Measurements from ENCODE around the gene ARID4A. TPM values are rescaled to one million over a fixed set of nuclear protein-coding genes. Genes with fewer than 3 reads are reported as not detected.
A peak's percentile ranks its signal among the peaks of the same experiment; 100 is the strongest.
"Not testable (repeated sequence)": the region's sequence is repeated elsewhere in the genome, so short reads cannot be mapped to it uniquely, and the experiment has no call there.

The ARID4A gene, protein sequence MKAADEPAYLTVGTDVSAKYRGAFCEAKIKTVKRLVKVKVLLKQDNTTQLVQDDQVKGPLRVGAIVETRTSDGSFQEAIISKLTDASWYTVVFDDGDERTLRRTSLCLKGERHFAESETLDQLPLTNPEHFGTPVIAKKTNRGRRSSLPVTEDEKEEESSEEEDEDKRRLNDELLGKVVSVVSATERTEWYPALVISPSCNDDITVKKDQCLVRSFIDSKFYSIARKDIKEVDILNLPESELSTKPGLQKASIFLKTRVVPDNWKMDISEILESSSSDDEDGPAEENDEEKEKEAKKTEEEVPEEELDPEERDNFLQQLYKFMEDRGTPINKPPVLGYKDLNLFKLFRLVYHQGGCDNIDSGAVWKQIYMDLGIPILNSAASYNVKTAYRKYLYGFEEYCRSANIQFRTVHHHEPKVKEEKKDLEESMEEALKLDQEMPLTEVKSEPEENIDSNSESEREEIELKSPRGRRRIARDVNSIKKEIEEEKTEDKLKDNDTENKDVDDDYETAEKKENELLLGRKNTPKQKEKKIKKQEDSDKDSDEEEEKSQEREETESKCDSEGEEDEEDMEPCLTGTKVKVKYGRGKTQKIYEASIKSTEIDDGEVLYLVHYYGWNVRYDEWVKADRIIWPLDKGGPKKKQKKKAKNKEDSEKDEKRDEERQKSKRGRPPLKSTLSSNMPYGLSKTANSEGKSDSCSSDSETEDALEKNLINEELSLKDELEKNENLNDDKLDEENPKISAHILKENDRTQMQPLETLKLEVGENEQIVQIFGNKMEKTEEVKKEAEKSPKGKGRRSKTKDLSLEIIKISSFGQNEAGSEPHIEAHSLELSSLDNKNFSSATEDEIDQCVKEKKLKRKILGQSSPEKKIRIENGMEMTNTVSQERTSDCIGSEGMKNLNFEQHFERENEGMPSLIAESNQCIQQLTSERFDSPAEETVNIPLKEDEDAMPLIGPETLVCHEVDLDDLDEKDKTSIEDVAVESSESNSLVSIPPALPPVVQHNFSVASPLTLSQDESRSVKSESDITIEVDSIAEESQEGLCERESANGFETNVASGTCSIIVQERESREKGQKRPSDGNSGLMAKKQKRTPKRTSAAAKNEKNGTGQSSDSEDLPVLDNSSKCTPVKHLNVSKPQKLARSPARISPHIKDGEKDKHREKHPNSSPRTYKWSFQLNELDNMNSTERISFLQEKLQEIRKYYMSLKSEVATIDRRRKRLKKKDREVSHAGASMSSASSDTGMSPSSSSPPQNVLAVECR
- total RNA-seq: 10 to 100 TPM in 7 of 8 experiments, 1 to 10 TPM in 1; 7.2 to 23.6 (median 20.9) TPM

DNA sequence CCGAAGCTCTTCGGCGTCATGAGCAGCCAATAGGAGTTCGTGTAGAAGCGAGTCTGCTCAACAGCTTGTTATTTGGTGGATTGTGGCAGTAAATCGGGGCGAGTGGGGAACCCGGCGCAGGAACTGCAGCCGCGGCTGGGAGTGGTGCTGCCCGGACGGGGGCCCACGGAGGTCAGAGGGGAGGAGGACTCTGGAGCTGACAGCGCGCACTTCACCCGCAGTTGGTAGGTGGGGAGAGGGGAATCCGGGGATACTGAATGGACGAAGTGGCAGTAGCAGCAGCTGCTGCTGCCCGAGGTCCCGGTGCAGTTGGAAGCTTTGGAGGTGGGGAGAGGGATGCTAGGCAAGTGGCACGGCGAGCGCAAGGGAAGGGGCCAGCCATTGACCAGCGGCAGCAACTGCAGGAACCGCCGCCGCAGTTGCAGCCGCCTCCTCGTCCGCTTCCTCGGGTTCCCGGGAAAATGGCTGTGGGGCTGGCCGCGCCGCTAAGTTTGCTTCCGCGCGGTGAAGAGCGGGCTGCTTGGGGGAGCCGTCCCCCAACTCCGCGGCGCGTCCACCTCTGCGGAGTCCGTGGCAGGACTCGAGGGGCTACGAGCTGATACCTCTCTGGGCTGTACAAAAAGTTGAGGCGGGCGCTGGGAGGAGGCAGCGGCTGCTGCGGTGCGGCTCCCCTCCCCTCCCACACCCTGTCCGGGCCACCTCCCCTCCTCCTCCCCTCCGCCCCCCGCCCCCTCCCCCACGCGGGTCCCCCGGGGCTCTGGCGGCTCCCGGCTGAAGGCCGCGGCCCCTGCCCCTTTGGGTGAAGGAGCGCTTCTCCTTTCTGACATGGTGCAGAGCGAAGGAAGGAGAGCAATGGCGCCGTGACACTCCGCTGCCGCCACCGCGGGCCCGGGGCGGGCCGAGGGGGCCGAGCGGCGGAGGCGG, at the start of gene ARID4A:
Gene ARID4A, plus strand, starts transcription at position 79 of the 924 bp plus-strand sequence. CDS start 1,300 bp downstream, outside the sequence.
- in situ Hi-C loops (cut with MboI; ENCODE audit: low pct_unique_long_range_greater_than_20kb in 2 of 9, low sequenced_read_pairs in 9 of 9, unreplicated experiment in 9 of 9): no loop called here
- WGBS, 10 experiments: 0% methylated on average over 1 to 15 of the region's 79 CpGs; no CpG with 5 or more reads in 3 of the 10 experiments
- peaks cover 0 to 3% of the 10 kb centered on the region in 2 donors for H3K4me1 ChIP-seq (replicated peaks in 1 of 2)
- peak within 1 kb of the TSS; percentile 98 to 99 for H3K27ac ChIP-seq
- peak within 1 kb of the TSS; percentile 79 to 99 (median 90) for H3K4me3 ChIP-seq
- peak in 6 of 8 experiments; percentile 1 to 10 (median 5) for ATAC-seq (replicated peaks in 6 of 8)

DNA sequence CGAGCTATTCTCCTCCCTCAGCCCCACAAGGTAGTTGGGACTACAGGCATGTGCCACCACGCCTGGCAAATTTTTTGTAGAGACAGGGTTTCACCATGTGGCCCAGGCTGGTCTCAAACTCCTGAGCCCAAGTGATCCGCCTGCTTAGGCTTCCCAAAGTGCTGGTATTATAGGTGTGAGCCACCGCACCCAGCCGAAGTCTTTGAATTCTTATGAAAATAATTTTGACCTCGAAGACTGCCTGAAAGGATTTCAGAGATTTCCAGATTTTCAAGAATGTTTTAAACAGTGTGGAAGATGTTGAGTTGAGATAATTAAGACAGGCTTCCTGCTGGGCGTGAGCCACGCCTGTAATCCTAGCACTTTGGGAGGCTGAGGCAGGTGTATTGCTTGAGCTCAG, 48.7 kb upstream of the ARID4A start:
- no peak for ATAC-seq (replicated peaks in 6 of 8)
- in situ Hi-C loops (cut with MboI; ENCODE audit: low pct_unique_long_range_greater_than_20kb in 2 of 9, low sequenced_read_pairs in 9 of 9, unreplicated experiment in 9 of 9): no loop called here
- Histone ChIP-seq H3K4me1 (replicated peaks in 1 of 2) (peaks cover 3 to 14% of the 10 kb centered on the region in 2 donors), H3K4me3 (no peak overlapping the region), H3K27ac (no peak overlapping the region)
- WGBS, 10 experiments: 93 to 100% (median 100%) methylated on average over 1 to 8 of the region's 8 CpGs; no CpG with 5 or more reads in 2 of the 10 experiments

DNA sequence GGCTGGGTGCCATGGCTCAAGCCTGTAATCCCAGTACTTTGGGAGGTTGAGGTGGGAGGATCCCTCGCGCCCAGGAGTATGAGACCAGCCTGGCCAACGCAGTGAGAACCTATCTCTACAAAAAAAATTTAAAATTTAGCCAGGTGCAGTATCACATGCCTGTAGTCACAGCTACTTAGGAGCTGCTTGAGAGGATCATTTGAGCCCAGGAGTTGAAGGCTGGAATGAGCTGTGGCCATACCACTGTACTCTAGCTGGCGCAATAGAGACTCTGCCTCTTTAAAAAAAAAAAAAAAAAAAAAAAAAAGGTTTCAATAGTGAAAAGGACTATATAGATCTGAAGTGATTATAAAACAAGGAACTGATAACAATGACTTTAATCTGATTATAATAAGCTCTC, 40.2 kb upstream of the ARID4A start:
- 90 to 100% (median 100%) methylated on average over 1 to 4 of the region's 4 CpGs; no CpG with 5 or more reads in 2 of the 10 experiments for WGBS, 10 experiments
- ATAC-seq (replicated peaks in 6 of 8): peak in 1 of 8 experiments; percentile 45
- in situ Hi-C loops (cut with MboI; ENCODE audit: low pct_unique_long_range_greater_than_20kb in 2 of 9, low sequenced_read_pairs in 9 of 9, unreplicated experiment in 9 of 9): no loop called here

DNA sequence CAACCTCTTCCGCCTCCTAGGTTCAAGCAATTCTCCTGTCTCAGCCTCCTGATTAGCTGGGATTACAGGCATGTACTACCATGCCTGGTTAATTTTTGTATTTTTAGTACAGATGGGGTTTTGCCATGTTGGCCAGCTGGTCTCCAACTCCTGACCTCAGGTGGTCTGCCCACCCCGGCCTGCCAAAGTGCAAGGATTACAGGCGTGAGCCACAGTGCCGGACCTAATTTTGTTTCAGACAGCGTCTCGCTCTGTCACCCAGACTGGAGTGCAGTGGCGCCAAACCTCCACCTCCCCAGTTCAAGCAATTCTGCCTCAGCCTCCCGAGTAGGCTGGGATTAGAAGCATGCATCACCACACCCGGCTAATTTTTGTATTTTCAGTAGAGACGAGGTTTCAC, 36.4 kb upstream of the ARID4A start:
- H3K4me3 ChIP-seq; H3K27ac ChIP-seq; H3K4me1 ChIP-seq (replicated peaks in 1 of 2); in situ Hi-C loops (cut with MboI; ENCODE audit: low pct_unique_long_range_greater_than_20kb in 2 of 9, low sequenced_read_pairs in 9 of 9, unreplicated experiment in 9 of 9); ATAC-seq (replicated peaks in 6 of 8): not testable (repeated sequence)
- WGBS, 10 experiments: 95 to 100% (median 100%) methylated on average over 1 to 6 of the region's 10 CpGs; no CpG with 5 or more reads in 2 of the 10 experiments

More for the DNA sequence above, 40.2 kb upstream of the ARID4A start:
- H3K4me1 ChIP-seq (replicated peaks in 1 of 2): no peaks in the 10 kb centered on the region
- no peak overlapping the region for H3K27ac ChIP-seq
- no peak overlapping the region for H3K4me3 ChIP-seq

DNA sequence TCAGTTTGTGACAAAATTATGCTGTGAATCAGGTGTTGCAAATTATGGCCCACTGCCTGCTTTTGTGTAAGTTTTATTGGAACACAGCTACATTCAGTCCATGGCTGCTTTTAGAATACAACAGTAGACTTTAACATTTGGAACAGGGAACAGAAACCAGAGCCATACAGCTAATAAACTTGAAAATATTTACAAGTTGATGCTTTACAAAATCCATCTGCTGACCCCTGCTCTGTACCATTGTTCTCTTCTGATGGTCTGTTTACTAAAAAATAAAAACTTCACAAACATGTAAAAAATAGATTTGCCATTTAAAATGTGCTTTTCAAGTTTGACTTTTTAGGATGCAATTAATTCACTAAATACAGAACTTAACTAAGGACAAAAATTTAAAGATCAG, 33.0 kb upstream of the ARID4A start:
- no peak for ATAC-seq (replicated peaks in 6 of 8)
- no peaks in the 10 kb centered on the region for H3K4me1 ChIP-seq (replicated peaks in 1 of 2)
- in situ Hi-C loops (cut with MboI; ENCODE audit: low pct_unique_long_range_greater_than_20kb in 2 of 9, low sequenced_read_pairs in 9 of 9, unreplicated experiment in 9 of 9): no loop called here
- no peak overlapping the region for H3K4me3 ChIP-seq
- no peak overlapping the region for H3K27ac ChIP-seq

DNA sequence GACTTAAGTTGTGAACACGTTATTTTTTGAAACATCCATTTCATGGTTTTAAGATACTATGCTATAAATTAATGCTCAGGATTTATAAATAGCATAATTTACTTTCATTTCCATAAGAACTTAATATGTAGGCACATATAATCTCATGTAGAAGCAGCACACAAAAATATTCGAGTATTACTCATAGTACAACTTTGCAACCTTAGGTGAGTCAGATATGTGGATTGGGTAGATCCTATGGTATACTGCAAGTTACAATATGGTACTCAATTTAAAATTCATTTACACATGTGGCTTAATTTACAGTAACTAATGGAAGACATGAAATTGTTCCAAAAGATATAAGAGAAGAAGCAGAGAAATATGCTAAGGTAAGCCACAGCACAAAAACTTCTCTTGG, 27.7 kb upstream of the ARID4A start:
- WGBS, 10 experiments: 55 to 100% (median 89%) methylated on average over 1 to 2 of the region's 2 CpGs
- H3K4me1 ChIP-seq (replicated peaks in 1 of 2): no peaks in the 10 kb centered on the region
- in situ Hi-C loops (cut with MboI; ENCODE audit: low pct_unique_long_range_greater_than_20kb in 2 of 9, low sequenced_read_pairs in 9 of 9, unreplicated experiment in 9 of 9): no loop called here
- H3K27ac ChIP-seq: no peak overlapping the region
- peak in 1 of 8 experiments; percentile 16 for ATAC-seq (replicated peaks in 6 of 8)
- H3K4me3 ChIP-seq: no peak overlapping the region

DNA sequence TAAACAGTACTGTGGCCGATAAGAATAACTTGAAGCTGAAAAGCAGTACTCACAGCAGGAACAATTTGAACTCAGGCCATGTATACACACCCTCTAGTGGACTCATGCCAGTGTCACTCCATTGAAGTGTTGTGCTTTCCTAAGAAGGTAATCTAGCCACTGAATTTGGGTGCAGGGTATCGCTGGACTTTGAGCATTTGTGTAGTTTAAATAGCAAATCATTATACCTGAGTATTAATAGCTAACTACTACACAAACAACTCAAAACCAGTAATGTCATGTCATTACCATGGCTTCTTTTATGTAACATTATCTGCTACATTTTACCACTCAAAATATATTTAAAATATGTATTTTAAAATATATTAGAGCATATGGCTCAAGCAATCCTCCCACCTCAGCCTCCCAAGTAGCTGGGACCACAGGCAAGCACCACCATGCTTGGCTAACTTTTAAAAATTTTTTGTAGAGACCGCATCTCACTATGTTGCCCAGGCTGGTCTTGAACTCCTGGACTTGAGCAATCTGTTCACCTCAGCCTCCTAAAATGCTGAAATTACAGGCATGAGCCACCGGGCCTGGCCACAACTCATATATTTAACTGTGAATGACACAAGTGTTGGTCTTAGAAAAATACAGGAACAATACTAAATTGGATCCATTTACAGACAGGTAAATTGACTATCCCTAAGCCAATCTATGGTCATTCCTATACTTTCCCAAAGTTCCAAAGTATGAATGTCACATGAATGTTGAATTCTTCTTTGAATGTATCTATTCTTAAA, 25.6 kb upstream of the ARID4A start:
- H3K27ac ChIP-seq: no peak overlapping the region
- H3K4me3 ChIP-seq: no peak overlapping the region
- WGBS, 10 experiments: 63 to 100% (median 80%) methylated on average over 1 to 4 of the region's 4 CpGs; no CpG with 5 or more reads in 1 of the 10 experiments
- in situ Hi-C loops (cut with MboI; ENCODE audit: low pct_unique_long_range_greater_than_20kb in 2 of 9, low sequenced_read_pairs in 9 of 9, unreplicated experiment in 9 of 9): no loop called here
- peak in 3 of 8 experiments; percentile 45 to 80 (median 69) for ATAC-seq (replicated peaks in 6 of 8)
- H3K4me1 ChIP-seq (replicated peaks in 1 of 2): no peaks in the 10 kb centered on the region

DNA sequence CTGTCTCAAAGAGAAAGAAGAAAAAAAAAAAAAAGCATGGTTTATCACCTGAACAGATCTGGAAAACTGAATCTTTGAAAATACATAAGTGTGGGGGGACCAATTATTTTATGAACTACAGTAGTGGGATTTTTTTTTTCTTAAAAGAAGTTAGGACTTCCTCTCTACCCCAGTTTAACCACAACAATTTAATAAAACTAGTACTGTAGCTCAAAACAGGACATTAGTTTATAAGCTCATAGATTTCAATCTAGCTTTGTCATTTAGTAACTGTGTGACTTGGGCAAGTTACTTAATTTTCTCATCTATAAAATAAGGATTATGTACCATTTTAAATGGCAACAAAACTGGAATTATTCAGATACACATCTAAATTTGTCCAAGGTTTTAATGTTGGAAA, 23.5 kb upstream of the ARID4A start:
- Histone ChIP-seq H3K27ac (no peak overlapping the region), H3K4me3 (no peak overlapping the region), H3K4me1 (replicated peaks in 1 of 2) (no peaks in the 10 kb centered on the region)
- in situ Hi-C loops (cut with MboI; ENCODE audit: low pct_unique_long_range_greater_than_20kb in 2 of 9, low sequenced_read_pairs in 9 of 9, unreplicated experiment in 9 of 9): no loop called here
- no peak for ATAC-seq (replicated peaks in 6 of 8)

DNA sequence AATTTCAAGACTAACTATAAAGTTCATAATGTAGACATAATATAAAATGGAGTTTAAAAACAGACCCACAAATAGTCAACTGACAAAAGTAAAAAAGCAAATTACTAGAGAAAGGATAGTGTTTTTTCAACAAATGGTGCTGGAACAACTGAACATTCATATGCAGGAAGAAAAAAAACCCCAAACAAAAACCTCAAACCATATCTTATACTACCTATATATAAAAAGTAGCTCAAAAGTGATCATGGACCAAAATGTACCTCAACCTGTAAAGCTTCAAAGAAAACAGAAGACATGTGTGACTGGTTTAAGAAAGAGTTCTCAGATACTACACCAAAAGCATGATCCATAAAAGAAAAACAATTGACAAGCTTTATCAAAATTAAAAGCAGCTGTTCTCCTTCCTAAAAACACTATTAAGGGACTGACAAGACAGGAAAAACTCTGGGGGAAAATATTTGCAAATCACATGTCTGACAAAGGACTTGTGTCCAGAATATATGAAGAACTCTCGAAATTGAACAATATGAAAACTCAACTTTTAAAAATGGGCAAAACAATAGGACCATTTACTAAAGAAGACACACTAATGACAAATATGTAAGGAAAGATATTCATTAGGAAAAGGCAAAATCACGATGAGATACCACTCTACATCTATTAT, 22.7 kb upstream of the ARID4A start:
- ATAC-seq (replicated peaks in 6 of 8): no peak
- Histone ChIP-seq H3K4me3 (no peak overlapping the region), H3K27ac (no peak overlapping the region), H3K4me1 (replicated peaks in 1 of 2) (no peaks in the 10 kb centered on the region)
- WGBS, 10 experiments: 35 to 100% (median 94%) methylated on average over 1 to 2 of the region's 2 CpGs; no CpG with 5 or more reads in 1 of the 10 experiments
- in situ Hi-C loops (cut with MboI; ENCODE audit: low pct_unique_long_range_greater_than_20kb in 2 of 9, low sequenced_read_pairs in 9 of 9, unreplicated experiment in 9 of 9): no loop called here

DNA sequence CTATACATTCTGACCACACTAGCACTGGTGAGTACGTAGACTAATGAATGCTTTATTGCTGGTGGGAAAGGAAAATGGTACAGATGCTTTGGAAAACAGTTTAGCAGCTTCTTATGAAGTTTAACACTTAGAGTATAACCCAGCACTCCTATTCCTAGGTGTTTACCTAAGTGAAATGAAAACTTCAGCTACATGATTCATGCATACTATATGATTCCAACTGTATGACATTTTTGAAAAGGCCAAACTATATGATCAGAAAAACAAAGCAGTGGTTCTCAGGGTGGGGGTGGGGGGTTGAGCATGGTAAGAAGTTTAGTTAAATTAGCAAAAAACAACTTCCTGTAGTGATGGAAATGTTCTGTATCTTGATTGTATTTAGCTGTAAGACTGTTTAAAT, 22.1 kb upstream of the ARID4A start:
- in situ Hi-C loops (cut with MboI; ENCODE audit: low pct_unique_long_range_greater_than_20kb in 2 of 9, low sequenced_read_pairs in 9 of 9, unreplicated experiment in 9 of 9): no loop called here
- ATAC-seq (replicated peaks in 6 of 8): no peak
- no peak overlapping the region for H3K4me3 ChIP-seq
- no peak overlapping the region for H3K27ac ChIP-seq
- WGBS, 10 experiments: 67 to 100% (median 88%) methylated on average over 1 of the region's 1 CpG; no CpG with 5 or more reads in 3 of the 10 experiments
- peaks cover 0 to 3% of the 10 kb centered on the region in 2 donors for H3K4me1 ChIP-seq (replicated peaks in 1 of 2)

DNA sequence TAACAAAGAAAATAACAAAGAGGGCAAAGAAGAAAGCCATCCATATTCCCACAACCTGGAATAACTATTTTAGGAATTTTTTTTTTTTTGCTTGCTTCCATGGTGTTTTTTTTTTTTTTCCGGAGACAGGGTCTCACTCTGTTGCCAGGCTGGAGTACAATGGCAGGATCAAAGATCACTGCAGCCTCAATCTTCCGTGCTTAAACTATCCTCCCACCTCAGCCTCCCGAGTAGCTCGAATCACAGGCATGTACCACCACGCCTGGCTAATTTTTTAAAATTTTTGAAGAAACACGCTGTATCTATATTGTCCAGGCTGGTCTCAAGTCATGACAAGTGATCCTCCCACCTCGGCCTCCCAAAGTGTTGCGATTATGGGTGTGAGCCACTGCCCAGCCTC, 20.2 kb upstream of the ARID4A start:
- in situ Hi-C loops (cut with MboI; ENCODE audit: low pct_unique_long_range_greater_than_20kb in 2 of 9, low sequenced_read_pairs in 9 of 9, unreplicated experiment in 9 of 9): no loop called here
- peaks cover 0 to 9% of the 10 kb centered on the region in 2 donors for H3K4me1 ChIP-seq (replicated peaks in 1 of 2)

More for the DNA sequence above, 20.2 kb upstream of the ARID4A start:
- no peak overlapping the region for H3K27ac ChIP-seq
- no peak overlapping the region for H3K4me3 ChIP-seq
- WGBS, 10 experiments: 87 to 100% (median 95%) methylated on average over 2 to 8 of the region's 8 CpGs; no CpG with 5 or more reads in 1 of the 10 experiments
- no peak for ATAC-seq (replicated peaks in 6 of 8)

Measured in motor neuron (in vitro differentiated cells).